ENCODE results near the gene IL17D. TPM values are rescaled to one million over a fixed set of nuclear protein-coding genes. Genes with fewer than 3 reads are reported as not detected.
A peak's percentile ranks its signal among the peaks of the same experiment; 100 is the strongest.

IL17D gene
- total RNA-seq, 1 experiment from 2014 or later: 2.2 TPM

GRCh38 chr13:20703780-20704458 lies 420 bp downstream of the IL17D start:
- H3K9me3 Mint-ChIP-seq (ENCODE audit: unreplicated experiment): no peaks in the 10 kb centered on the region
- ChIA-PET POLR2A (no interaction called here), CTCF (interaction anchor here (0.6 to 1.3 kb wide), 8 partner anchors 11 to 522 kb away, joined by 3 to 5 read pairs (median 3); no protein-coding TSS in a partner anchor)
- no TSS peak for BruUV-seq (replicated peaks)
- DNase-seq: peak; percentile 94 to 97
- Histone ChIP-seq H3K9me3 (no peaks in the 10 kb centered on the region), H3K27me3 (replicated peaks; ENCODE audit: control insufficient read depth, insufficient read depth, low read length) (no peaks in the 10 kb centered on the region), H3K4me3 (ENCODE audit: low read depth, low read length) (peak overlapping the region; percentile 92), H3K4me1 (peaks cover 15% of the 10 kb centered on the region), H3K36me3 (ENCODE audit: control insufficient read depth, insufficient read depth, low read length) (no peaks in the 10 kb centered on the region)
- TF ChIP-seq CTCF (IDR thresholded peaks at IDR 0.05; ENCODE audit: insufficient read depth in 1 of 2, low read depth in 1 of 2, low read length in 1 of 2, severe bottlenecking in 1 of 2, unreplicated experiment in 1 of 2): peak; percentile 56 to 74
- H3K36me3 Mint-ChIP-seq (ENCODE audit: insufficient read depth, unreplicated experiment): peaks cover 4% of the 10 kb centered on the region
- peak overlapping the region; percentile 92 for H3K4me3 Mint-ChIP-seq (ENCODE audit: unreplicated experiment)
- peaks cover 10% of the 10 kb centered on the region for H3K4me1 Mint-ChIP-seq (ENCODE audit: low read depth, unreplicated experiment)
- H3K27me3 Mint-ChIP-seq (ENCODE audit: insufficient read depth, unreplicated experiment): no peaks in the 10 kb centered on the region
- intact Hi-C loops (cut with micrococcal nuclease; ENCODE audit: unreplicated experiment): loop anchor here (1.0 to 10.0 kb wide), 3 partner anchors 59 to 209 kb away; no protein-coding TSS in a partner anchor
- no peak overlapping the region for H3K27ac Mint-ChIP-seq (ENCODE audit: unreplicated experiment)

GRCh38 chr13:20704459-20705069 lies 1.1 kb downstream of the IL17D start:
- no peak overlapping the region for H3K27ac Mint-ChIP-seq (ENCODE audit: unreplicated experiment)
- no peaks in the 10 kb centered on the region for H3K27me3 ChIP-seq (replicated peaks; ENCODE audit: control insufficient read depth, insufficient read depth, low read length)
- no peak for DNase-seq
- H3K4me3 Mint-ChIP-seq (ENCODE audit: unreplicated experiment): peak overlapping the region; percentile 68
- no peaks in the 10 kb centered on the region for H3K27me3 Mint-ChIP-seq (ENCODE audit: insufficient read depth, unreplicated experiment)
- TF ChIP-seq CTCF (IDR thresholded peaks at IDR 0.05; ENCODE audit: insufficient read depth in 1 of 2, low read depth in 1 of 2, low read length in 1 of 2, severe bottlenecking in 1 of 2, unreplicated experiment in 1 of 2): no peak
- POLR2A ChIA-PET: no interaction called here
- intact Hi-C loops (cut with micrococcal nuclease; ENCODE audit: unreplicated experiment): loop anchor here (1.0 to 10.0 kb wide), 3 partner anchors 60 to 137 kb away; partner anchors contain the start of gene IFT88
- CTCF ChIA-PET: interaction anchor here (1.0 to 1.3 kb wide), 3 partner anchors 11 to 220 kb away, joined by 3 read pairs; no protein-coding TSS in a partner anchor
- no peaks in the 10 kb centered on the region for H3K9me3 ChIP-seq
- no TSS peak for BruUV-seq (replicated peaks)
- H3K36me3 Mint-ChIP-seq (ENCODE audit: insufficient read depth, unreplicated experiment): peaks cover 4% of the 10 kb centered on the region
- peaks cover 10% of the 10 kb centered on the region for H3K4me1 Mint-ChIP-seq (ENCODE audit: low read depth, unreplicated experiment)
- H3K36me3 ChIP-seq (ENCODE audit: control insufficient read depth, insufficient read depth, low read length): no peaks in the 10 kb centered on the region
- H3K4me1 ChIP-seq: peaks cover 15% of the 10 kb centered on the region
- H3K9me3 Mint-ChIP-seq (ENCODE audit: unreplicated experiment): no peaks in the 10 kb centered on the region
- peak overlapping the region; percentile 92 for H3K4me3 ChIP-seq (ENCODE audit: low read depth, low read length)

GRCh38 chr13:20706661-20707060 lies 3.2 kb downstream of the IL17D start:
- H3K4me3 Mint-ChIP-seq (ENCODE audit: unreplicated experiment): no peak overlapping the region
- peaks cover 4% of the 10 kb centered on the region for H3K36me3 Mint-ChIP-seq (ENCODE audit: insufficient read depth, unreplicated experiment)
- Histone ChIP-seq H3K9me3 (no peaks in the 10 kb centered on the region), H3K4me1 (peaks cover 14% of the 10 kb centered on the region), H3K27me3 (replicated peaks; ENCODE audit: control insufficient read depth, insufficient read depth, low read length) (no peaks in the 10 kb centered on the region), H3K36me3 (ENCODE audit: control insufficient read depth, insufficient read depth, low read length) (no peaks in the 10 kb centered on the region), H3K4me3 (ENCODE audit: low read depth, low read length) (no peak overlapping the region)
- TF ChIP-seq CTCF (IDR thresholded peaks at IDR 0.05; ENCODE audit: insufficient read depth in 1 of 2, low read depth in 1 of 2, low read length in 1 of 2, severe bottlenecking in 1 of 2, unreplicated experiment in 1 of 2): no peak
- ChIA-PET CTCF (no interaction called here), POLR2A (no interaction called here)
- no peaks in the 10 kb centered on the region for H3K9me3 Mint-ChIP-seq (ENCODE audit: unreplicated experiment)
- intact Hi-C loops (cut with micrococcal nuclease; ENCODE audit: unreplicated experiment): loop anchor here (5.0 to 10.0 kb wide), 2 partner anchors 62 to 139 kb away; partner anchors contain the start of gene IFT88
- no peak for DNase-seq
- H3K4me1 Mint-ChIP-seq (ENCODE audit: low read depth, unreplicated experiment): no peaks in the 10 kb centered on the region
- no TSS peak for BruUV-seq (replicated peaks)
- H3K27me3 Mint-ChIP-seq (ENCODE audit: insufficient read depth, unreplicated experiment): no peaks in the 10 kb centered on the region
- H3K27ac Mint-ChIP-seq (ENCODE audit: unreplicated experiment): no peak overlapping the region

All from Caco-2 (cell line).